Hepatocyte (in vitro differentiated cells): ENCODE results near the gene GPR89A. TPM values are rescaled to one million over a fixed set of nuclear protein-coding genes. Genes with fewer than 3 reads are reported as not detected.

ENCODE experiments used
- DNase-seq: peaks from one replicate; pipeline ENCODE4 v3.0.0-alpha.2; 2016; ENCODE audit warnings: low spot score
- H2AFZ ChIP-seq: fragments of 200-600 bp; sonication (generic); 2 replicates; pipeline ENCODE4 v1.6.0; 2016; ENCODE audit warnings: antibody characterized with exemption, mild to moderate bottlenecking
- H3K27ac ChIP-seq: fragments of 200-600 bp; sonication (generic); 2 replicates; pipeline ENCODE4 v1.5.1; 2016; ENCODE audit warnings: mild to moderate bottlenecking
- H3K27me3 ChIP-seq: fragments of 200-600 bp; sonication (generic); 2 replicates; pipeline ENCODE4 v1.6.1; 2016
- H3K36me3 ChIP-seq: fragments of 200-600 bp; sonication (generic); replicated peaks from 2 replicates; pipeline ENCODE4 v1.5.1; 2016; ENCODE audit warnings: low read depth; ENCODE audit not compliant: insufficient read depth
- H3K4me1 ChIP-seq: fragments of 200-600 bp; sonication (generic); 2 replicates; pipeline ENCODE4 v1.5.1; 2016; ENCODE audit warnings: mild to moderate bottlenecking, moderate library complexity; ENCODE audit not compliant: insufficient read depth
- H3K4me2 ChIP-seq: fragments of 200-600 bp; sonication (generic); 2 replicates; pipeline ENCODE4 v1.6.0; 2016
- H3K4me3 ChIP-seq: fragments of 200-600 bp; sonication (generic); 2 replicates; pipeline ENCODE4 v1.5.1; 2016; ENCODE audit warnings: mild to moderate bottlenecking
- H3K79me2 ChIP-seq: fragments of 200-600 bp; sonication (generic); 2 replicates; pipeline ENCODE4 v1.6.0; 2017; ENCODE audit warnings: mild to moderate bottlenecking
- H3K9me2 ChIP-seq: fragments of 200-600 bp; sonication (generic); replicated peaks from 2 replicates; pipeline ENCODE4 v1.6.0; 2017; ENCODE audit warnings: mild to moderate bottlenecking; ENCODE audit not compliant: insufficient read depth
- H3K9me3 ChIP-seq: fragments of 200-600 bp; sonication (generic); 2 replicates; pipeline ENCODE4 v1.5.1; 2016; ENCODE audit warnings: low read depth, mild to moderate bottlenecking
- H4K20me1 ChIP-seq: fragments of 200-600 bp; sonication (generic); 2 replicates; pipeline ENCODE4 v1.6.0; 2016; ENCODE audit warnings: mild to moderate bottlenecking; ENCODE audit not compliant: insufficient read depth, poor library complexity, severe bottlenecking
- EZH2 ChIP-seq: fragments of 200-600 bp; sonication (generic); IDR thresholded peaks from 2 replicates; pipeline ENCODE4 v1.6.1; 2016; ENCODE audit warnings: antibody characterized with exemption, mild to moderate bottlenecking, borderline replicate concordance
- EZH2phosphoT487 ChIP-seq: fragments of 200-600 bp; sonication (generic); IDR thresholded peaks from one replicate; pipeline ENCODE4 v1.6.1; 2018; ENCODE audit warnings: antibody characterized with exemption, mild to moderate bottlenecking, low read depth, moderate library complexity; ENCODE audit not compliant: unreplicated experiment, severe bottlenecking
- WGBS: methylation state at CpG from one replicate; pipeline ENCODE4 v1.1.6; 2016; ENCODE audit warnings: low lambda C conversion rate; ENCODE audit errors: missing lambda C conversion rate; 5-methylcytosine and 5-hydroxymethylcytosine counted together
- polyA plus RNA-seq: library from polyadenylated mRNA; unstranded; fragments of >200 nt; fragmentation: Nextera tagmentation; extraction: Ambion mirVana; gene quantifications from 2 replicates; pipeline ENCODE4 v1.2.1, GENCODE V29; 2016
- total RNA-seq: library from RNA; depleted of rRNA; stranded (reverse); fragments of >200 nt; gene quantifications from 2 replicates; pipeline ENCODE4 v1.2.3, GENCODE V29; 2014
- TF ChIP-seq, protein P1 (sequence below): fragments of 200-600 bp; sonication (generic); IDR thresholded peaks from 2 replicates; pipeline ENCODE4 v1.5.1; 2016; ENCODE audit warnings: antibody characterized with exemption, mild to moderate bottlenecking; ENCODE audit not compliant: poor library complexity

GPR89A gene
- total and polyA plus RNA-seq, 2 experiments from 2014 or later = 29.5 to 39.7 TPM

DNA sequence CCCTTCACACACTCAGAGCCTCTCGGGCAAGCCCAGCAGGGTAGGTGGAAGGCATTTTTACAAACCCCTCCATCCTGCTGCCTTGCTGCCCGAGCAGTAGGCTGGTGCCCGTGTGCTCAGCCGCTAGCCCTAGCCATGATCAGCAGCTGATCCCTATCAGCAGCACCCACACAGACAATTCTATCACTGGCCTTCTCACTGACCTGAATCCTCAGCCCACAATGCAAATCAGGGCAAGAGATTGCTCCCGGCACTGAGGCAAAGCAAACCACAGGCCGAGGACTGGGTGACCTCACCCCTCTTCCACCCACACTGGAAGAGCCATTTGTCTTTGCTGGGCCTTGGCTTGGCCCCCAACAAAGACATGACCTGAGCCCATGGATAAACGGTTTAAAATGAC is 100.3 kb downstream of the GPR89A start:
- TF ChIP-seq, protein P1, sequence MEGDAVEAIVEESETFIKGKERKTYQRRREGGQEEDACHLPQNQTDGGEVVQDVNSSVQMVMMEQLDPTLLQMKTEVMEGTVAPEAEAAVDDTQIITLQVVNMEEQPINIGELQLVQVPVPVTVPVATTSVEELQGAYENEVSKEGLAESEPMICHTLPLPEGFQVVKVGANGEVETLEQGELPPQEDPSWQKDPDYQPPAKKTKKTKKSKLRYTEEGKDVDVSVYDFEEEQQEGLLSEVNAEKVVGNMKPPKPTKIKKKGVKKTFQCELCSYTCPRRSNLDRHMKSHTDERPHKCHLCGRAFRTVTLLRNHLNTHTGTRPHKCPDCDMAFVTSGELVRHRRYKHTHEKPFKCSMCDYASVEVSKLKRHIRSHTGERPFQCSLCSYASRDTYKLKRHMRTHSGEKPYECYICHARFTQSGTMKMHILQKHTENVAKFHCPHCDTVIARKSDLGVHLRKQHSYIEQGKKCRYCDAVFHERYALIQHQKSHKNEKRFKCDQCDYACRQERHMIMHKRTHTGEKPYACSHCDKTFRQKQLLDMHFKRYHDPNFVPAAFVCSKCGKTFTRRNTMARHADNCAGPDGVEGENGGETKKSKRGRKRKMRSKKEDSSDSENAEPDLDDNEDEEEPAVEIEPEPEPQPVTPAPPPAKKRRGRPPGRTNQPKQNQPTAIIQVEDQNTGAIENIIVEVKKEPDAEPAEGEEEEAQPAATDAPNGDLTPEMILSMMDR = no peak
- no peak for TF ChIP-seq EZH2
- TF ChIP-seq EZH2phosphoT487 = no peak
- Histone ChIP-seq H3K27ac (peak overlapping the region; percentile 91), H2AFZ (no peak overlapping the region), H3K4me2 (peak overlapping the region; percentile 71), H3K4me1 (peaks cover 32% of the 10 kb centered on the region), H3K79me2 (peaks cover 23% of the 10 kb centered on the region), H3K27me3 (no peaks in the 10 kb centered on the region), H3K9me2 (no peaks in the 10 kb centered on the region), H4K20me1 (no peaks in the 10 kb centered on the region), H3K36me3 (no peaks in the 10 kb centered on the region), H3K4me3 (no peak overlapping the region), H3K9me3 (no peaks in the 10 kb centered on the region)
- 39% methylated on average over 7 of the region's 7 CpGs for WGBS
- no peak for DNase-seq

GRCh38 chr1:145710291-145711027 is 102.7 kb downstream of the GPR89A start:
- Histone ChIP-seq H3K36me3 (no peaks in the 10 kb centered on the region), H2AFZ (no peak overlapping the region), H3K9me2 (no peaks in the 10 kb centered on the region), H3K4me1 (peaks cover 36% of the 10 kb centered on the region), H3K27ac (no peak overlapping the region), H3K4me3 (no peak overlapping the region), H3K4me2 (peak overlapping the region; percentile 25), H3K9me3 (no peaks in the 10 kb centered on the region), H3K27me3 (no peaks in the 10 kb centered on the region), H4K20me1 (no peaks in the 10 kb centered on the region), H3K79me2 (peaks cover 4% of the 10 kb centered on the region)
- DNase-seq = no peak
- 86% methylated on average over 4 of the region's 4 CpGs for WGBS
- no peak for TF ChIP-seq EZH2phosphoT487
- TF ChIP-seq, protein P1 = no peak

GRCh38 chr1:145711213-145711651 is 103.4 kb downstream of the GPR89A start:
- Histone ChIP-seq H3K4me2 (peak overlapping the region; percentile 25), H3K4me1 (peaks cover 30% of the 10 kb centered on the region), H4K20me1 (no peaks in the 10 kb centered on the region), H3K4me3 (no peak overlapping the region), H3K9me2 (no peaks in the 10 kb centered on the region), H3K79me2 (no peaks in the 10 kb centered on the region), H3K9me3 (no peaks in the 10 kb centered on the region), H3K27ac (peak overlapping the region; percentile 48), H3K27me3 (no peaks in the 10 kb centered on the region), H2AFZ (no peak overlapping the region), H3K36me3 (no peaks in the 10 kb centered on the region)
- TF ChIP-seq EZH2 (no peak), EZH2phosphoT487 (peak; percentile 77)
- TF ChIP-seq, protein P1 = no peak
- DNase-seq = peak; percentile 82
- 27% methylated on average over 3 of the region's 3 CpGs for WGBS
